ENCODE measurements around the gene IGSF9B.

DNA sequence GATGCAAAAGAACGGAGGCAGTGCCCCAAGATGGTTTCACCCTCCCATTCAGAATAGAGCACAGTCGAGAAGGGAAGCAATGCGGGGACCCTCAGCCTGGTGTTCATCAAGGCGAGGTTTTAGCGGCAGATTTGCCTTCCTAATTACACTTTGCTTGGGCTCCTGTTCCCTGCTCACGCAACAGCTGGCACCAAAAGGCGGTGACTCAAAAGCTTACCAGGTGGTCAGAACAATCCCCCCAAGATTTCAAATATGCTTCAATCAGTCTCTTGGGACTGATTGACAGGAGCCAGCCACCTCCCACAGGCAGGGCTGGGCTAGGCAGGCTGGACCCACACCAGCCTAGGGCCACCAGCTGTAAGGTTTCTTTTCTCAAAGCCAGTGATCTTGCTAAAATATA lies 14.2 kb downstream of the IGSF9B start:
- TF ChIP-seq, protein P1, sequence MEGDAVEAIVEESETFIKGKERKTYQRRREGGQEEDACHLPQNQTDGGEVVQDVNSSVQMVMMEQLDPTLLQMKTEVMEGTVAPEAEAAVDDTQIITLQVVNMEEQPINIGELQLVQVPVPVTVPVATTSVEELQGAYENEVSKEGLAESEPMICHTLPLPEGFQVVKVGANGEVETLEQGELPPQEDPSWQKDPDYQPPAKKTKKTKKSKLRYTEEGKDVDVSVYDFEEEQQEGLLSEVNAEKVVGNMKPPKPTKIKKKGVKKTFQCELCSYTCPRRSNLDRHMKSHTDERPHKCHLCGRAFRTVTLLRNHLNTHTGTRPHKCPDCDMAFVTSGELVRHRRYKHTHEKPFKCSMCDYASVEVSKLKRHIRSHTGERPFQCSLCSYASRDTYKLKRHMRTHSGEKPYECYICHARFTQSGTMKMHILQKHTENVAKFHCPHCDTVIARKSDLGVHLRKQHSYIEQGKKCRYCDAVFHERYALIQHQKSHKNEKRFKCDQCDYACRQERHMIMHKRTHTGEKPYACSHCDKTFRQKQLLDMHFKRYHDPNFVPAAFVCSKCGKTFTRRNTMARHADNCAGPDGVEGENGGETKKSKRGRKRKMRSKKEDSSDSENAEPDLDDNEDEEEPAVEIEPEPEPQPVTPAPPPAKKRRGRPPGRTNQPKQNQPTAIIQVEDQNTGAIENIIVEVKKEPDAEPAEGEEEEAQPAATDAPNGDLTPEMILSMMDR (optimal IDR thresholded peaks at IDR 0.05 in 1 of 3, IDR thresholded peaks at IDR 0.05 in 1 of 3, conservative IDR thresholded peaks at IDR 0.05 in 1 of 3; ENCODE audit: extremely low read depth in 1 of 3, insufficient read depth in 2 of 3, low read length in 3 of 3) = no peak
- TF ChIP-seq EZH2 (IDR thresholded peaks at IDR 0.05; ENCODE audit: low read length) = no peak

Data from keratinocyte (primary cell).